IPS-18c (cell line): ENCODE measurements around the gene PEAK1.
"Not testable (repeated sequence)": the region's sequence is repeated elsewhere in the genome, so short reads cannot be mapped to it uniquely, and the experiment has no call there.

ENCODE experiments used
- H3K4me3 ChIP-seq: 2 replicates; pipeline ENCODE4 v1.7.0; 2013; ENCODE audit warnings: low read depth, mild to moderate bottlenecking, low read length, moderate library complexity; ENCODE audit not compliant: insufficient read depth
- H3K9me3 ChIP-seq: one replicate; pipeline ENCODE4 v1.6.1; 2013; ENCODE audit warnings: mild to moderate bottlenecking, low read length, moderate library complexity; ENCODE audit not compliant: control insufficient read depth, insufficient read depth

PEAK1 gene

DNA sequence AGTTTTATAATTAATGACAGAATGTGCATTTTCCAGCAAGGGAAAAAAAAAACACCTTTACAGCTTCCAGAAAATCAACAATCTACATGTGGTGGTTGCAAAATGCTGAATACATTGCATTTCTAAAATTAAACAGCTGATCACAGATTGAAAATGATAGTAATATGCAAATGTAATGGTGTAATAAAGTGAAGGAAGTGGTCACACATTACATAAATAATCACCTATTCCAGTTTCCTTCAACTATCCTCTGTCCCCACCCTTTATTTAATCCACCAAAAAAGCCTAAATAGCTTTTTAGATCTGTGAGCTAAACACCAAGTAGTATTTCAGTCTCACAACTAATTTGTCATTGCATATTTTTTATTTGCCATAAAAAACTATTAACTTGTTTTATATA is 110.5 kb downstream of the PEAK1 start:
- Histone ChIP-seq H3K4me3 (no peak overlapping the region), H3K9me3 (no peaks in the 10 kb centered on the region)

DNA sequence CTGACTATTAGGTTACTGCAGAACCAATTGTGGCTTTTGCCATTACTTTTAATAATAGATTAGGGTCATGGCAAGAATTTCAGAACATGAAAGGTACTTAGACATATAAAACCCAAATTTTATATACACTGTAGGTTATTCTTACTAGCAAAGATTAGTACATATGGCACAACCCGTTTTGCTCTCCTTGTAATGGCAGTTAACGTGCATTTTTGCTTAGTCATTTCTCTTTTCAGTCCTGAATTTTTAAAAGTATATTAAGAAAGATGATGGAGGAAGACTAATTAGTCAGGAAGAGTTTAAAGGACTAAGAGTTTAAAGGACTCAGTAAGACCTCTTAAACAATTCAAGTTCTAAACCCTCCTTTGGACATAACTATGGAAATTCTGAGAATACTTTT is 114.0 kb downstream of the PEAK1 start:
- Histone ChIP-seq H3K4me3 (no peak overlapping the region), H3K9me3 (no peaks in the 10 kb centered on the region)

DNA sequence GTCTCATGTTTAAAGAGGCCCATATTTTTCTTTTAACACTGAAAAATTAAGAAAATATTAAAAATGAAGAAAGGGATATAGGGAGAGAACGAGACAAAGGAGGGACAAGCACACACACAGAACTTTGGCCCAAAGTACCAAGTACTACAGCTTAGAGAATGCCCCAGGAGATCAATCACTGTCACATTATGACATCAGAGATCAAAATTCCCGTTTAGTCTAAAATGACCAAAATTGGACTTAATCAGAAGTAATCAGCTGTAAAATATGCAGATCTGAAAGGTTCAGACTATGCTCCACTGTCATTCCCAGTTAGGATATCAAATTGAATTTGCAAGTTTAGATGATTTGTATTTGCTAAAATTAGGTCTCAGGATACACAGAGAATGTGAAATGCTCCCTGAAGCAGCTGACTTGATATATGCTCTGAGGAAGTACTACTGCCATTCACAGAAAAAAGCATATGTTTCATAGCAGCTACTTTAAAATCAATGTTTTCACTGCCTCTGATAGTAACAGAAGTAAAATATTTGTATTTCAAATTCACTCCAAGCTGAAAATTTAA is 123.0 kb downstream of the PEAK1 start:
- H3K4me3 ChIP-seq: no peak overlapping the region
- no peaks in the 10 kb centered on the region for H3K9me3 ChIP-seq

DNA sequence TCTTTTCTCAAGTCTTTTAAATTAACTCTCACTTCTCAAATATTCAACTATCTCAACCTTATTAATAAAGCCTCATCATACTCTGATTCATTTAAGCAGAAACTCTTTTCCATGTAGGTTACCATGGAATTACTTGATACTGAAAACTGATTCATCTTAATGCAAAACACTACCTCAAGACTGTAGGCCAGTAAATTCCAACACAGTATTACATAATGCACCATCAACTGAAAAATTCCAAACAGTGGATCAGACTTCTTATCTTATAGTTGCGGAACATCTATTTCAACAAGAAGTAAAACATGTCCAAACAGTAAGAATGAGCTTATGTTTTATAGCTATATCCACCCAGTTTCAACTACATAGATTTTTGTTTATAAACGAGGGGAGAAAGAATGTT is 124.5 kb downstream of the PEAK1 start:
- Histone ChIP-seq H3K9me3 (no peaks in the 10 kb centered on the region), H3K4me3 (no peak overlapping the region)

DNA sequence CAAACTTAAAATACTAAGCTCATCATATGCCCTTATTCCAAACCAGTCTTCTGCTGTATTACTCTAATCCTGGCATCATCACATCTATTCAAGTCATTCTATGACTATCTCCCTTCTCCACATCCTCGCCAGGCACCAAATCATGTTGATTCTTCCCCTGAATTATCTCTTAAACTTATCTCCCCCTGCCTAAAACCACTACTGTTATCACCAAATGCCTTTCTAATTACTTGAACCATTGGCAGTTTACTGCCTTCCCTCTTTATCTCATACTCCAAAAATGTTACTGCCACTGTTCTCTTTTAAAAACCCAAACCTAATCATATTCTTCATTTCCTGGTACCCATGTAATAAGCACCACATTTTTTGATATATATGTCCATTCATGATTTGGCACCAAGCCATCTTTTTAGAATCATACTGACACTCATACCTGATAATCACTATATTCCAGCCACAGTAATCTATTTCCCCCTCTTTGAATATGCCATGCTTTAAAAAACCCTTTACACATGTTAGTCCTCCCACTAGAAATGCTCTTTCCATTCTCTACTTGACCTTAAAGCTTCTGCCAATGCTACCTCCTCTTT is 126.8 kb downstream of the PEAK1 start:
- Histone ChIP-seq H3K4me3 (no peak overlapping the region), H3K9me3 (no peaks in the 10 kb centered on the region)

DNA sequence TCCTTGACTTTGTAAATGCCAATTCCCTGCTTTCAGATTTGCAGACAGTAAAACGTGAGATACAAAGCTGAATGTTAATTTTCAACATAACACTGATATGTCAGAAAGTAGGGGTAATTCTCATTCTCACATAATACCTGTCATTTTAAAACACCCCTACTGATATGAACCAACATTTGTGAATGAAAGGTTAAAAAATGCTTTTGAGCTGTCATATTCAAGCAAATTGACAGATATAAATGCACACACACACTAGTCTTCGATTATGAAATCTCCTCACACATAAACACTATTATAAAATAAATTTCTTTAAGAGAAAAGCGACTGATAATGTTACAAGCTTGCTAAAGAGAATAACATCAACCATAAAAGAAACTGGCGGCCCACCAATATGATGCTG is 128.8 kb downstream of the PEAK1 start:
- Histone ChIP-seq H3K9me3 (no peaks in the 10 kb centered on the region), H3K4me3 (no peak overlapping the region)

DNA sequence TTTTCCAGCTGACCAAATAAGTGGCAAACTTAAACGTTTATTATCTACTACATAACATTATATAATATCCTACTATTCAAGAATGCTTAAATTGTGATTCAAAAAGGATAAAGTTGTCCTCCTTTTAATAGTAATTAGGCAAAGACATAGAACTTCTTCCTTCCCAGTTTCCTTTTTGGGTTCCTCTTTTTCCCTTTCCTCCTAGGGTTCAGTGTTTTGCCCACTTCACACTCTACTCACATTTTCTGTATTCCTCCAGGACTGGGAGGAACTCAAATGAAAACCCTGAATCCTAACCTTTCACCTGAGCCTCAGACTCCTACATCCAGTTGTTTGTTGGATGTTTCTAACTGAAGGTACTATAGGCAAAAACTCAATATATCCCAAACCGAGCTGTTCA is 132.5 kb downstream of the PEAK1 start:
- H3K9me3 ChIP-seq: no peaks in the 10 kb centered on the region
- no peak overlapping the region for H3K4me3 ChIP-seq

DNA sequence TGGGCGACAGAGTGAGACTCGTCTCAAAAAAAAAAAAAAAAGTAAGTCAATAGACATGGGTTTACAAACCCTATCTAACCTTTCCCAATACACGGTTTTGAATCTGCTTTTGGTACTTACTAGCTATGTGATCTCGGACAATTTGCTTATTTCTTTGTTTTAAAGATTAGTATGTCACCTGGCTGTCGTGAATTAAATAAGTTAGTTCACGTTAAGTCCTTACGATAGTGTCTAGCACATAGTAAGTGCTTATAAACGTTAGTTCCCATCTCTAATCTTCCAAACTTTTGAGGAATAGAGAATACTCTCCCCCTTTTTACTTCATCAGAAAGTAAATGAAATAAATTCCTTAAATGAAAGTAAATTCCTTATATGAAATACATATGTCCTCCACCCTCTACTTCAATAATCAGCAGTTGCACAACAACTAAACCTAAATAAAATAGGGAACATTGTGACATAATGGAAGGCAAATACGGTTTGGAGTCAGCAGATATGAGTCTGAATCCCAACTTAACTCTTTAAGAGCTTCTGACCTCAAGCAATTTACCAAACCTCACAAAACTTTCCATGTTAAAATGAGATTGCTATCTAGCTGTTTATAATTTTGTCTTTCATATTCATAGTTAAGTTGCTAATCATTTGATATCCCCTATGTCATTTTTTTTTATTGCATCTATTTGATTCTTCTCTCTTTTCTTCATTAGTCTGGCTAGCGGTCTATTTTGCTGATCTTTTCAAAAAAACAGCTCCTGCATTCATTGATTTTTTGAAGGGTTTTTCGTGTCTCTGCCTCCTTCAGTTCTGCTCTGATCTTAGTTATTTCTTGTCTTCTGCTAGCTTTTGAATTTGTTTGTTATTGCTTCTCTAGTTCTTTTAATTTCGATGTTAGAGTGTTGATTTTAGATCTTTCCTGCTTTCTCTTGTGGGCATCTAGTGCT is 134.6 kb downstream of the PEAK1 start:
- Histone ChIP-seq H3K9me3 (no peaks in the 10 kb centered on the region), H3K4me3 (no peak overlapping the region)

DNA sequence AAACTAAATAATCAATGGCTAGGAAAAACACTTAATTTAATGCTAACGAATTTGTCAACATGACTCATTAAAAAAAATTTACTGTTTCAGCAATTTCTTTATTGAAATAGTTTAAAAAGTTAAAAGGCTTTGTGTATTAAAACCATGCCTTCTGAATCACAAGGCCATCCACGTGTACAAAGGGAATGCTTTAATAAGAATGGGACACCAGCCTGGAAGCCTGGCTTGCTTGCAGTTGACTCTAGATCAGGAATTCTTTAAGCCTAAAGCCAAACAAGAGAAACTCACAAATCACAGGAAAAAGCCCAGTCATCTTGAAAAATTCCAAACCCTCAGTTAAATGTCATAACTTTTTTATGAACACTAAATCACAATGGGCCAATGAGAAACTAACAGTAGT is 137.6 kb downstream of the PEAK1 start:
- Histone ChIP-seq H3K4me3 (no peak overlapping the region), H3K9me3 (no peaks in the 10 kb centered on the region)

DNA sequence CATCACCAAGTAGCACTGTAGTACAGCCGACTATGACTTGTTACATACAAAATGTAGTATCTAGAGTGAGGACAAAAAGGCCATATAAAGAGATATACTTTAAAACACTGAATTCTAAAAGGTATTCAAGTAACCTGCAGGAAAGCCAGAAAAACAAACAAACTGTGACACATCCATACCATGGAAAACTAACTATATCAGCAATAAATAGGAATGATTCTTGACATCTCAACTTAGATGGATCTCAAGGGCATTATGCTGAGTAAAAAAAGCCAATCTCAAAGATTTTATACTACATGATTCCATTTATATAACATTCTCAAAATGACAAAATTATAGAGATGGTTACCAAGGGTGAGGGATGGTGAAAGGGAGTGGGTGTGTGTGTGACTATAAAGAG is 143.0 kb downstream of the PEAK1 start:
- Histone ChIP-seq H3K9me3 (no peaks in the 10 kb centered on the region), H3K4me3 (no peak overlapping the region)

DNA sequence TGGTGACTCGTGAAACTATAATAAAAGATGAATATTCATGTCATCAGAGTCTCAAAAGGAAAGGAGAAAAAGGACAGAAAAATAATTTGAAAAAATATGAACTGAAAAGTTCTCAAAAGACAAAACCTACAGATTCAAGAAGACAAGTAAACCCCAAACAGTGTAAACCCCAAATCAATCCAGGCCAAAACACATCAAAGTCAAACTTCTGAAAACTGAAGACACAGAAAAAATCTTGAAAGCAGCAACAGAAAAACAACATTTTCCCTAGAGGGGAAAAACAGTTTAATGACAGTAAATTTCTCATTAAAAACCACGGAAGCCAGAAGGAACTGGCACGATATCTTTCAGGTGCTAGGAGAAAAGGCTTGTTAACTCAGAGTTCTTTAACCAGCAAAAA is 143.8 kb downstream of the PEAK1 start:
- Histone ChIP-seq H3K9me3 (no peaks in the 10 kb centered on the region), H3K4me3 (no peak overlapping the region)

DNA sequence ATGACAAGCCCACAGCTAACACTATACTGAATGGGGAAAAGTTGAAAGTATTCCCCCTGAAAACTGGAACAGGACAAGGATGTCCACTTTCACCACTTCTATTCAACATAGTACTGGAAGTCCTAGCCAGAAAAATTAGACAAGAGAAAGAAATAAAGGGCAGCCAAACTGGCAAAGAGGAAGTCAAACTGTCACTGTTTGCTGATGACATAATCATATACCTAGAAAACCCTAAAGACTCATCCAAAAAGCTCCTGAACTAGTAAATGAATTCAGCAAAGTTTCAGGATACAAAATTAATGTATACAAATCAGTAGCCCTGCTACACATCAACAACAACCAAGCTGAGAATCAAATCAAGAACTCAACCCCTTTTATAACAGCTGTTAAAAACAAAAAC is 146.8 kb downstream of the PEAK1 start:
- H3K4me3 ChIP-seq: not testable (repeated sequence)

DNA sequence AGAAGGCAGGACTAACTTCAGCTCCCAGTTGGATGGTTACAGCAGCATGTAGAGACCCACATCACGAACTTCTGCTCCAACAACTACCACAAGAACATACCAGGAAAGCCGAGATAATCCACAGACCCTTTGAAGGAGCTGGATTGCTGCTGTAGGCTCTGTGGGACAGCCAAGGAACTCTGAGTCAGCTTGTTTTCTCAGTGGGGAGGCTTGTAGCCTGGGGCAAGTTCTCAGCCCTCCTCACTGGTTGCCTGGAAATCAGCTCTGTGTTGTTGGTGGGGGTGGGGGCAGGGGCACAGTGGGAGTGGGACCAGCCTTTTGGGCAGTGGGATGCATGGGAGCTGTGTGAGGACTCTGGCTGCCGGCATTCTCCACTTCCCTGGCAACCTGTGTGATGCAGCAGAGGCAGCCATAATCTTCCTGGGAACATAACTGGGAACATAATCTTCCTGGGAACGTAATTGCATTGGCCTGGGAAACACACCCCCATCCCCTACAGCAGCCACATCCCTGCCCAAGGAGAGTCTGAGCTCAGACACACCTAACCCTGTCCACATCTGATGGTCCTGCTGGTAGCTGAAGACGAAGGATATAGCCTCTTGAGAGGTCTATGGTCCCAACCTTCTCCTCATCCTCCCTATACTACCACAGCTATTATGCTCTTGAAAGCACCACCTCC is 153.1 kb downstream of the PEAK1 start:
- Histone ChIP-seq H3K4me3 (no peak overlapping the region), H3K9me3 (peaks cover 2% of the 10 kb centered on the region)

More for the DNA sequence above, 146.8 kb downstream of the PEAK1 start:
- H3K9me3 ChIP-seq: not testable (repeated sequence)

DNA sequence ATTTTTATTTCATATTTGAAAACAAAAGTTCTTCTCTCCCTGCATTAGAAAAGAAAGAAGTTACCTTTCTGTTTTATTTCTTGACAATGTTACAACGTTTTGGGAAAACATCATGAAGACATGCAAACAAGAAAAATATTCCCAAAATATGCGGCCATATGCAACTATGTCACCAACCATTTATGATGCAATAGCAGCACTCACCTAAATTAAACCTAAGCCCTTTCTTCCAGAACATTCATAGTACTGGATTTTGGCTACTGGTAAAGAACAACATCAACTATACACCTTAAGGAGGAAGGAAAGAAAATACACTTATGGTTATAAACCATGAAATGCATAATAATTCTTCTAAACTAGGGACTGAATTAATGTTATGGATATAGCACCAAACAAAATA is 164.5 kb downstream of the PEAK1 start:
- H3K9me3 ChIP-seq: no peaks in the 10 kb centered on the region
- H3K4me3 ChIP-seq: no peak overlapping the region

DNA sequence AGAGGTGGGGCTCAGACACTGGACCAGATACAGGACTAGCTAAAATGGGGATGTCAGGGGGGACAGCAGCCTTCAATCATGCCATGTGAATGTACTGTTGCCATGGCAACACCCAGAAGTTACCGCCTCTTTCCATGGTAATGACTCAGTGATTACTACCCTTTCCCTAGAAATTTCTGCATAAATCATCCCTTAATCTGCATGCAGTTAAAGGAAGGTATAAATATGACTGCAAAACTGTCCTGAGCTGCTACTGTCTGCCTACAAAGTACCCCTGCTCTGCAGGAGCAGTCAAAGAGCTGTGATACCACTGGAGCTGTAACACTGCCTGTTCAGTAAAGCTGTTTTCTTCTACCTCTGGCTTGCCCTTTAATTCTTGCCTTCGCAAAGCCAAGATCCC is 168.2 kb downstream of the PEAK1 start:
- Histone ChIP-seq H3K4me3 (no peak overlapping the region), H3K9me3 (no peaks in the 10 kb centered on the region)

DNA sequence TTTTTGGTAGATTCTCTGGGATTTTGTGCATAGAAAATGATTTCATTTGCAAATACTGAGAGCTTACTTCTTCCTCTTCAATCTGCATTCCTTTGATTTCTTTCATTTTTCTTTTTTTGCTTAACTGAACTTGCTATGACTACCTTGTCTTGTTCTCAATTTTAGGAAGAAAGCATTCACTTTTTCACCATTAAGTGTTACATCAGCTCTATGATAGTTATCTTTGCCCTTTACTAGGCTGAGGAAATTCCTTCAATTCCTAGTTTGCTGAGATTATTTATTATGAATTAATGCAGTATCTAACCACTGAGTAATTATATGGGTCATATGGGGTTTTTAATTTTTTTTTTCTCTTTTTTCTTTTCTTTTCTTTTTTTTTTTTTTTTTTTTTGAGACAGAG is 172.8 kb downstream of the PEAK1 start:
- Histone ChIP-seq H3K9me3 (no peaks in the 10 kb centered on the region), H3K4me3 (no peak overlapping the region)

DNA sequence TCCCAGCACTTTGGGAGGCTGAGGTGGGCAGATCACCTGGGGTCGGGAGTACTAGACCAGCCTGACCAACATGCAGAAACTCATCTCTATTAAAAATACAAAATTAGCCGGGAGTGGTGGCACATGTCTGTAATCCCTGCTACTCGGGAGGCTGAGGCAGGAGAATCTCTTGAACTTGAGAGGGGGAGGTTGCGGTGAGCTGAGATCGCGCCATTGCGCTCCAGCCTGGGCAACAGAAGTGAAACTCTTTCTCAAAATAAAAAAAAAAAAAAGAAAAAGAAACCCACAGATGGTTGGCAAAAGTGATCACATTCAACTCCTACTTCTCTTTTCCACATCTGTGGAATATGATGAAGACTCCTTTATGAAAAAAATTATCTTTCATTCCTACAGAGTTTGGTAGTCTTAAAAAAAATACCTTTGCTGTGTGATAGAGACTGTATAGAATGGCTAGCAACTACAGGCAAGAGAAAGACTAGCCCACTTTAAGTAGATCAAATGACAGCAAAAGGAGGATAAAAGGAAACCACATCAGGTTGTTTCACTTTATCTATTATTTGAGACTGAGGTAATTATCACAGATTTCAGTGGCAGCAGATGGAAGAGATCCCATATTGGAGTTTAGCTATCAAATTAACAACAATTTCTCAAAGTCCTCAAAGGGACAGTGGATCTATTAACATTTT is 176.0 kb downstream of the PEAK1 start:
- H3K9me3 ChIP-seq: no peaks in the 10 kb centered on the region
- no peak overlapping the region for H3K4me3 ChIP-seq
